ENCODE measurements around the gene SAMD4A. TPM values are rescaled to one million over a fixed set of nuclear protein-coding genes. Genes with fewer than 3 reads are reported as not detected.
A peak's percentile ranks its signal among the peaks of the same experiment; 100 is the strongest.

Gene SAMD4A
- total RNA-seq, 2 donors from 2014 or later: 80.4 to 236 TPM

DNA sequence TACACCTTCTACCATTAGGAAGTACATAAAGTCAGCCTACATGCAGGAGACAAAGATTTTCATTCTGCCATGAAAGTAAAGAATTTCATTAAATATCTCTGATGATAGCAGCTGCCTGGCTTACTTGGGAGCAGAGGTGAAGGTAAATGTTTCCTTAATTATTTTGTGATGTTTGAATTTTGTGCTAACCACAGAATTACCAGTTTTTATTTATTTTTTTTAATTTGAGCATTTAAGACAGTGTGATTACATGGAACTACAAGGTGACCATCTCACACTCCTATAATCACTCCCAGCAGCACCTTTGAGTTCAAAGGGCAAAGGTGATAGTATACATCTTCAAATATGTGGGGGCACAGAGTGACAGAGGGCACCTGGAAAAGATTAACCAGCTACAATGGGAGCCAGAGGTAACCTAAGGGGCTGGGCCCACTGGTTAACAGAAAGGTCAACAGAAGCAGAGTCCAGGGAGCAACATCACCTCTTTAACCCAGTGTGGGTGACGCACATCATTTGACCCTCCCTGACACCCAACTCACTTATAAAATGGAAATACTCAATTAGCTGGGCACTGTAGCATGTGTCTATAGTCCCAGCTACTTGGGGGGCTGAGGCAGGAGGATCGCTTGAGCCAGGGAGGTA lies 270.7 kb downstream of the SAMD4A start:
- intact Hi-C loops (cut with DNase I): loop anchor here in 1 of 2 donors (10.0 kb wide), 1 partner anchor 47 kb away; no protein-coding TSS in a partner anchor
- no peak for DNase-seq (ENCODE audit: low spot score)

DNA sequence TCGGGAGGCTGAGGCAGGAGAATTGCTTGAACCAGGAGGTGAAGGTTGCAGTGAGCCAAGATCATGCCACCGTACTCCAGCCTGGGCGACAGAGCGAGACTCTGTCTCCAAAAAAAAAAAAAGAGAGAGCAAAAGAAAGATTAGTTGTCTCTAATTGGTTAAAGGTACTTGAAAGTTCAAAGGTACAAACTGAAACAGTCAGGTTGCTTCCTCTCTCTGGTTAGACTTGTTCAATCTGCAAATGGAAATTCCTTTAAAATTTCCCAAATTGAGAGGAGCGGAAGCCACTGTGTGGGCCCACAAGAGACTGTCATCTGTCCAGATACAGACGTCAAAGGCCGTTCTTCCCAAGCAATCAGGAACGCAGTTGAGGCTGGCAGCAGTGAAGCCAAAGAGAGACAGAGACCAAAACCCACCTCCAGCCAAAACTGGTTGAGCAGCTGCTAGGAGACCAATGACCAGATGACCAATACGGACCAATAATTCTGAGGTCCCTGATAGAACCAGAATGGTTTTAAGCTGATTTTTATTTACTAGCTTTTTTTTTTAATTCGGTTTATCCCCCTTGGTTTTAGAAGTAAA lies 272.1 kb downstream of the SAMD4A start:
- intact Hi-C loops (cut with DNase I): loop anchor here in 1 of 2 donors (10.0 kb wide), 1 partner anchor 46 kb away; no protein-coding TSS in a partner anchor
- DNase-seq (ENCODE audit: low spot score): peak; percentile 84

DNA sequence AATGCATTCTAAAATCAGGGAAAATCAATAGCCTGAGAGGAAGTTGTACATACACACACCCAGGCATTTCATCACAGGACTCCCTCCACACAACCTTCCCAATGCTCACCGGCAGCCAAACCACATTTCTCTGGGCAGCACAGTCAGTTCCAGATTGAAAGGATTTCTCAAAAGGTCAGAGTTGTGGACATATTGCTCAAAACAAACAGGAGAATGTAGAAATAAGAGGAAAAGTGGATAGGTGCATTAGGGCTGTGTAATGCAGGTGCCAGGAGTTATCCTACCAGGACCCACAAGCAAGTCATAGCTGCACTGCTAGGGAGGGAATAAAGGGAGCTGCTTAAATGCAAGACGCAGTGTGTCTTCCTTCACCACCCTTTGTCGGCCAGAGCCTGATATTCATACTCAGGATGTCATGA lies 272.8 kb downstream of the SAMD4A start:
- peak; percentile 87 for DNase-seq (ENCODE audit: low spot score)
- intact Hi-C loops (cut with DNase I): loop anchor here in 1 of 2 donors (5.0 to 10.0 kb wide), 2 partner anchors 45 to 707 kb away; no protein-coding TSS in a partner anchor

DNA sequence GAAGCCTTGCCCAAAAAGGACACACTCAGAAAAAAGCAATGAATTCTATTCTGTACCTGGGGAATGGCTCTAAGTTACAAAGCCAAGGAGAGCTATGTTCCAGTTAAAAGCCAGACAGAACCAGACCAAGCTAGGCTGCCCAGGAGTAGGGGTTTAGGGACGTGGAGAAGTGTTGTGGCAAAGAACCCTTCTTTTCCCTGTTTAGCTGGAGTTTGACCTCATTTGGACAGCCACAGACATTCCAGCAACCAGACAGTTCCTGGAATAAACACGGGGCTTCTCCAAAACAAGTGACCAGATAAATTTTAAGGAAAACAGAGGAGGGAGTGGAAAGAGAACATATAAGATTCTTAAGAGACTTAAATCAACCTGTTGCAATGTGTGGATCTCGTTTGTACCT lies 273.4 kb downstream of the SAMD4A start:
- no peak for DNase-seq (ENCODE audit: low spot score)
- intact Hi-C loops (cut with DNase I): loop anchor here in 1 of 2 donors (5.0 kb wide), 1 partner anchor 708 kb away; no protein-coding TSS in a partner anchor

DNA sequence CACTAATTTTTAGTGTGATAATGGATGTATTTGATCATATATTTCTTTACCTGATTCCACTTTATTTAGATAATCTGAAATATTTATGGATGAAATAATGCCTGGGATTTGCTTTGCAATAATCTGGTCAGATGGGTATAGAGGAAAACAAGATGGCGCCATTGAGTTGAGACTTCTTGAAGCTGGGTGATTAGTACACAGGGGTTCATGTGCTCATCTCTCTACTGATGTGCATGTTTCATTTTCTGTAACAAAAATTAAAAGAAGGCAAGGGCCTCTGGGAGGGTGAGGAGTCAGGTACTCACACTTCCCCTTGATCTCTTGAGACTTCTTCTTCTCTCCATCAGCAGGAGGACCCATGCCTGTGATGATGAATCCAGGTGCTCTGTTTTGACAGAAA lies 273.9 kb downstream of the SAMD4A start:
- DNase-seq (ENCODE audit: low spot score): no peak
- intact Hi-C loops (cut with DNase I): loop anchor here in 1 of 2 donors (5.0 kb wide), 1 partner anchor 708 kb away; no protein-coding TSS in a partner anchor

Other genes starting within 250 kb of the SAMD4A start
- gene CDKN3, start 170.1 kb upstream of the SAMD4A start, total RNA-seq: 1 to 10 TPM; 1.4 to 3.4 TPM
- gene CNIH1, start 125.8 kb upstream of the SAMD4A start, total RNA-seq: 100 to 1,000 TPM; 104 to 110 TPM
- gene GMFB, start 78.1 kb upstream of the SAMD4A start, total RNA-seq: 10 to 100 TPM; 60.0 to 60.8 TPM
- 10 to 100 TPM; 27.5 to 32.6 TPM for gene CGRRF1, start 57.2 kb upstream of the SAMD4A start, total RNA-seq

Data from posterior vena cava (tissue), 2 donors.